Mucosa of rectum (tissue), 2 donors: Measurements from ENCODE around the gene NTRK2.

Experiments used
- H3K27ac ChIP-seq, 2 donors: one replicate each; pipeline ENCODE4 v1.7.0; 2013; ENCODE audit warnings: inconsistent platforms in 2 of 2, low read depth in 2 of 2, low read length in 2 of 2
- H3K27me3 ChIP-seq, 2 donors: one replicate each; pipeline ENCODE4 v1.7.0; 2013; ENCODE audit warnings: low read length in 2 of 2; ENCODE audit not compliant: control insufficient read depth in 2 of 2, insufficient read depth in 2 of 2
- H3K36me3 ChIP-seq, 2 donors: one replicate each; pipeline ENCODE4 v1.7.0; 2013; ENCODE audit warnings: low read length in 2 of 2; ENCODE audit not compliant: control insufficient read depth in 2 of 2, insufficient read depth in 2 of 2
- H3K4me1 ChIP-seq, 2 donors: one replicate each; pipeline ENCODE4 v1.7.0; 2013; ENCODE audit warnings: low read length in 2 of 2, mild to moderate bottlenecking in 1 of 2; ENCODE audit not compliant: control insufficient read depth in 2 of 2, insufficient read depth in 2 of 2
- H3K4me3 ChIP-seq, 2 donors: one replicate each; pipeline ENCODE4 v1.7.0; 2013; ENCODE audit warnings: low read length in 2 of 2
- H3K9ac ChIP-seq, 2 donors: one replicate each; pipeline ENCODE4 v1.7.0; 2013; ENCODE audit warnings: low read length in 2 of 2, low read depth in 1 of 2, mild to moderate bottlenecking in 1 of 2
- H3K9me3 ChIP-seq, 2 donors: one replicate each; pipeline ENCODE4 v1.7.0; 2013; ENCODE audit warnings: low read length in 2 of 2; ENCODE audit not compliant: control insufficient read depth in 2 of 2
- donor health status: healthy.
- donor health status: Normal muscosa, but diverticular disease.

NTRK2 gene

DNA sequence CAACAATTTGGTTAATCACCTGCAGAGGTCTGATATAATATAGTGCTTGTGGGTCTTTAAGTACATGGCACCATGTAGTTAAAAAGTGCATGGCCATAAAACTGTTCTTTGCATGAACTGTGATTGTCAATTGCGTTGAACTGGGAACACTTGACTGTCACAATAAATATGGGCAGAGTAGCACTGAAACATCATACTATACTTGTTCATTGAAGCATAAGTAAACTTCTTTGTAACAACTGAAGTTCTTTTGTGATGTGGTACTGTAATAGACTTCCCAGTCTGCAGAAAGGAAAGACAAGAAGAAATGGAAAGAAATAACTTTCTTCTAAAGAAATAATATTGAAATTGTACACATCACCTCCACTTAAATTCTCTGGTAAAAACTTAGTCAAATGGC is 9.8 kb upstream of the NTRK2 start:
- H3K27me3 ChIP-seq, result peaks cover 0 to 2% of the 10 kb centered on the region in 2 donors

DNA sequence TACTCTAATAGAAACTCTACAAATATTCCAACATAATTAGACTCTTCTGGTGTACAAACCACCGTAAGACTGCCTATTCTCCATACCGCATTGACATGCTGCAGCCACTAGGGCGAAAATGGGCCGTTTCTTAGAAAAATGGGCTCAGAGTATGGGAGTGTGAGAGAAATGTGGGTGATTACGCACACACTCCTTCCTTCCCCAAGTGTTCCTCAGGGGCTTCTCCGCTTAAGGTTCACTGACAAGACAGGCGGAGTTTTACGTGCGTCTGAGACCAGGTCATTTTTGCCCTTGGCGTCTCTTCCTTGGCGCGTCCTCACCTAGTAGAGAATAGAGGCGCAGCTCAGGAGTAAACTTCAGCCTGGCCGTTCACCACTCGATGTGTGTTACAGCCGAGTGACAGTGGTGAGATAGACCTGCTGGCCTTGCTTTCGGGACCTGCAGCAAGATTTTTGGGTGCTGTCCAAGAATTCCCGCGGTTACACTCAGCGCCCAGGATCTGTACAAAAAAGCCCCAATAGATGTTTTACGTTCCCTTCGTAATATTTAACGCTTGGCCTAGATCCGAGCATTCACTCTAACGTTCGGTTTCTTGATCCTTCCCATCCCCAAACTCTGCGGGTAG is 1.8 kb upstream of the NTRK2 start:
- Histone ChIP-seq H3K4me3 (peak overlapping the region; percentile 28 to 67), H3K27ac (no peak overlapping the region), H3K27me3 (peaks cover 15 to 22% of the 10 kb centered on the region in 2 donors), H3K36me3 (no peaks in the 10 kb centered on the region), H3K9ac (no peak overlapping the region), H3K4me1 (peaks cover 14 to 23% of the 10 kb centered on the region in 2 donors), H3K9me3 (no peaks in the 10 kb centered on the region)

More for the DNA sequence above, 9.8 kb upstream of the NTRK2 start:
- H3K27ac ChIP-seq, result no peak overlapping the region
- H3K36me3 ChIP-seq, result no peaks in the 10 kb centered on the region
- no peak overlapping the region for H3K4me3 ChIP-seq
- H3K4me1 ChIP-seq, result no peaks in the 10 kb centered on the region
- no peaks in the 10 kb centered on the region for H3K9me3 ChIP-seq
- H3K9ac ChIP-seq, result no peak overlapping the region

- no peak overlapping the region for H3K9ac ChIP-seq
- no peaks in the 10 kb centered on the region for H3K9me3 ChIP-seq
- H3K4me1 ChIP-seq, result peaks cover 14 to 23% of the 10 kb centered on the region in 2 donors
- peak overlapping the region; percentile 64 to 67 for H3K4me3 ChIP-seq
- peaks cover 15 to 22% of the 10 kb centered on the region in 2 donors for H3K27me3 ChIP-seq
- no peaks in the 10 kb centered on the region for H3K36me3 ChIP-seq
- no peak overlapping the region for H3K27ac ChIP-seq
Observed at GRCh38 chr9:84668196-84669012, 1.1 kb upstream of the NTRK2 start.

GRCh38 chr9:84669013-84669287 is 579 bp upstream of the NTRK2 start:
- Histone ChIP-seq H3K27me3 (peaks cover 15 to 22% of the 10 kb centered on the region in 2 donors), H3K36me3 (no peaks in the 10 kb centered on the region), H3K4me3 (peak overlapping the region; percentile 64 to 67), H3K9me3 (no peaks in the 10 kb centered on the region), H3K4me1 (peaks cover 14 to 23% of the 10 kb centered on the region in 2 donors), H3K27ac (no peak overlapping the region), H3K9ac (no peak overlapping the region)

- no peaks in the 10 kb centered on the region for H3K9me3 ChIP-seq
- H3K4me1 ChIP-seq, result peaks cover 14 to 23% of the 10 kb centered on the region in 2 donors
- H3K9ac ChIP-seq, result no peak overlapping the region
- H3K27me3 ChIP-seq, result peaks cover 15 to 22% of the 10 kb centered on the region in 2 donors
- H3K4me3 ChIP-seq, result peak overlapping the region; percentile 41 to 64
- H3K27ac ChIP-seq, result no peak overlapping the region
- H3K36me3 ChIP-seq, result no peaks in the 10 kb centered on the region
Observed at GRCh38 chr9:84670138-84671041, 861 bp downstream of the NTRK2 start.

DNA sequence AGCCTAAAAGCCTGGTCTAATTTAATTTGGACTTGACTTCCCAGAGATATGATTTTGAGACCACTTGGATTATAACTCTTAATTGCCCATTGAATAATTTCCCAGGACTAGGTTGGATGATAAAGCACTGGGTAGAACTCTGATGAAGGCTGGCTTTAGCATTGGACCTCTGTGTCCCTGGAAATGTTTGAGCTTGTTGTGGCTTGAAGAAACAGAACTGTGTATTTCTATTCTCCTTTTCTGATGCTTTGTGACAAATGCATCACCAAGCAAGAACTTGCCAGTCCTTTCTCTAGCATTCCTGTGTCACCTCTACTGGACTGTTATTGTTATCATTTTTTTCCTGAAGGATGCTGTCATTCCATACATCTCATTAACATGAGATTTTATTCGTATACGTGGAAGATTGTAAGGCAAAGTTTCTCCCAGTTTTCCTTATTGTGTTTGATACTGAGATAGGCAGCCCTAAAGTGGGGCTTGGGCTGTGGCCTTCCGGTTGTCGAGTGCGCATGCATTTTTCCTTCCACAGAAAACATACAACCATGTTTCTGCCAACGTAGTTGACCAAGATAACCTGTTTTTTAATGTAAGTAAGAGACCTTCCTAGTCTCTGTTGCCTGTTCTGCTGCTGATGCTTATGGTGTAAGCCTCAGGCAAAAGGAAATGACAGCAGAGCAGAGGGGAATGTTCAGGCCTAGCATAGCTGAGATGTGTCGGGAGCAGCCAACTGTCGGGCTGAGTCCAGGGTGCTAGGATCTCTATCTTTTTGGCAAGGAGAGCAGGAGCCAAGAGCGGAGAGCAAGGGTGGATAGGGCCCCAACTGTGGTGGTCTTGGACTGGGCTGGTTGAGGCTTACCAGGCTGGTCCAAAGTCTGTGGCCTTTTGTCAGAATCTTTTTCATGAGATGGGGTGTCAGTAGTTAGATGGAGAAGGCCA is 2.3 kb downstream of the NTRK2 start:
- Histone ChIP-seq H3K4me1 (peaks cover 14 to 23% of the 10 kb centered on the region in 2 donors), H3K9ac (no peak overlapping the region), H3K27ac (no peak overlapping the region), H3K27me3 (peaks cover 15 to 22% of the 10 kb centered on the region in 2 donors), H3K36me3 (no peaks in the 10 kb centered on the region), H3K4me3 (no peak overlapping the region), H3K9me3 (no peaks in the 10 kb centered on the region)

GRCh38 chr9:84673806-84674205 is 4.3 kb downstream of the NTRK2 start:
- no peaks in the 10 kb centered on the region for H3K9me3 ChIP-seq
- H3K9ac ChIP-seq, result no peak overlapping the region
- H3K27me3 ChIP-seq, result peaks cover 9 to 18% of the 10 kb centered on the region in 2 donors

DNA sequence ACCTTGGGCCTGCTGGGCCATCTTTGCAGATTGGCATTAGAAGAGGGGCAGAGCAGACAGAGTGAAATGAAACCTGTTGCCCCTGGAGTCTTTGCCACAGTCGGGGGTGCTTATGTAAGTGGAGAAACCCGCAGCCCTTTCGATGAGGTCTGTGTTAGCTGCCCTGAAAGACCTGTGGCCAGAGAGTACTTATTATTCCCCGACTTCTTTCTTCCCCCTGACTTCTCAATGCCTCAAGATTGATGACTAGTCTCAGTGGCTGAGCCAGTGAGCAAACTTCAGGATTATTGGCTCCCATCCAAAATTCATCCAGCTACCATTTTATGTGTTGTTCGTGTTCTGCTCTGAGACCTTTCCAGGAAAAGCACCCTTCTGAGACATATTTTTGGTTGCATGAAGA is 7.6 kb downstream of the NTRK2 start:
- peaks cover under 1 to 3% of the 10 kb centered on the region in 2 donors for H3K27me3 ChIP-seq
- no peaks in the 10 kb centered on the region for H3K36me3 ChIP-seq
- no peaks in the 10 kb centered on the region for H3K4me1 ChIP-seq
- H3K9me3 ChIP-seq, result no peaks in the 10 kb centered on the region
- H3K9ac ChIP-seq, result no peak overlapping the region
- no peak overlapping the region for H3K4me3 ChIP-seq
- no peak overlapping the region for H3K27ac ChIP-seq

More at GRCh38 chr9:84673806-84674205, 4.3 kb downstream of the NTRK2 start:
- no peak overlapping the region for H3K4me3 ChIP-seq
- no peak overlapping the region for H3K27ac ChIP-seq
- no peaks in the 10 kb centered on the region for H3K36me3 ChIP-seq
- H3K4me1 ChIP-seq, result peaks cover 10 to 18% of the 10 kb centered on the region in 2 donors

GRCh38 chr9:84679571-84679970 is 10.0 kb downstream of the NTRK2 start:
- Histone ChIP-seq H3K9ac (no peak overlapping the region), H3K27me3 (no peaks in the 10 kb centered on the region), H3K4me3 (no peak overlapping the region), H3K27ac (no peak overlapping the region), H3K9me3 (no peaks in the 10 kb centered on the region), H3K36me3 (no peaks in the 10 kb centered on the region), H3K4me1 (no peaks in the 10 kb centered on the region)
